ENCODE measurements around the gene AUH. TPM values are rescaled to one million over a fixed set of nuclear protein-coding genes. Genes with fewer than 3 reads are reported as not detected.

The AUH gene
- total and polyA plus RNA-seq, 10 of the 15 experiments (the other 5 are each of a cell fraction or from before 2014, with no cell fraction given): 1.7 to 7.3 (median 4.6) TPM

- TF ChIP-seq EGR1 (IDR thresholded peaks at IDR 0.05; ENCODE audit: borderline replicate concordance in 1 of 2, low read depth in 2 of 2, low read length in 2 of 2): no peak
- TF ChIP-seq ESRRA (IDR thresholded peaks at IDR 0.05; ENCODE audit: low read length): no peak
- TF ChIP-seq EZH2 (IDR thresholded peaks at IDR 0.05; ENCODE audit: borderline replicate concordance, control insufficient read depth, low read depth, low read length): no peak
- TF ChIP-seq STAT3 (IDR thresholded peaks at IDR 0.05; ENCODE audit: low read depth, low read length): no peak
- no peak for TF ChIP-seq RB1 (IDR thresholded peaks at IDR 0.05; ENCODE audit: borderline replicate concordance)
- TF ChIP-seq HDAC2 (IDR thresholded peaks at IDR 0.05): no peak
- no peak for TF ChIP-seq NFYB (IDR thresholded peaks at IDR 0.05; ENCODE audit: insufficient read depth, low read depth, low read length)
- TF ChIP-seq KDM1A (IDR thresholded peaks at IDR 0.05; ENCODE audit: borderline replicate concordance): no peak
These were observed 69.9 kb downstream of the AUH start (continued) for GRCh38 chr9:91291866-91292265.

DNA sequence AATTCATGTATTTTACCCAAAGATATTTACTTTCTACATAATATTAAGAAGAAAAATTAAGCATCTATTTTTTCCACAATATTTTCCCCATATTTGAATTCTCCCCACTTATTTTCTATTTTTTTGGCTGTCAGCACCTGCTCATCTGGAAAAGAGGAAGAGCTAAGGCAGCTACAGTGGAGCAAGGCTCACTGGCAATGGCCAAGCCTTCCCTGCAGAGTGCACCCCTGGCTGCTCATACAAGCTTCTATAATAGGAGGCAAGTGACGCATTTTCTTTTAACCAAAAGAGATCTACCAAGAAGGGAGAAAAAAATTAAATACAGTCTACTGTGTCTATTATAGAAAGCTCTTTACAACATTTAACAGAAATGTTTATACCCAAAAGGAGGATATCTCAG lies 72.5 kb downstream of the AUH start:
- no peak overlapping the region for H3K9ac ChIP-seq (ENCODE audit: control insufficient read depth, insufficient read depth, low read length)
- no peaks in the 10 kb centered on the region; a peak in 1 of 4 replicates for H3K36me3 ChIP-seq (ENCODE audit: control insufficient read depth in 2 of 2, insufficient read depth in 2 of 2, low read length in 1 of 2)
- intact Hi-C loops (cut with micrococcal nuclease; ENCODE audit: unreplicated experiment): no loop called here
- POLR2A ChIA-PET: no interaction called here
- SMC1A ChIA-PET (ENCODE audit: uncharacterized antibody, unreplicated experiment): interaction anchor here (0.9 to 1.8 kb wide), 3 partner anchors 10 to 137 kb away, joined by 3 to 4 read pairs (median 3); no protein-coding TSS in a partner anchor
- CTCF ChIA-PET: interaction anchor here (0.7 to 1.1 kb wide), 2 partner anchors 55 to 137 kb away, joined by 3 to 4 read pairs; no protein-coding TSS in a partner anchor
- WGBS (ENCODE audit: insufficient coverage, insufficient replicate concordance, low lambda C conversion rate, missing lambda C conversion rate): 100% methylated on average over 1 of the region's 1 CpG
- DNase-seq (ENCODE audit: low read depth, low spot score): no peak
- H4K20me1 ChIP-seq (ENCODE audit: control insufficient read depth, insufficient read depth): no peaks in the 10 kb centered on the region
- RAD21 ChIA-PET (ENCODE audit: unreplicated experiment): interaction anchor here (1.5 kb wide), 1 partner anchor 137 kb away, joined by 5 read pairs; no protein-coding TSS in a partner anchor
- no TSS peak for BruUV-seq (replicated peaks)
- H3K79me2 ChIP-seq (ENCODE audit: control insufficient read depth, insufficient read depth, low read length): no peaks in the 10 kb centered on the region
- H3K9me3 ChIP-seq (replicated peaks; ENCODE audit: control insufficient read depth, insufficient read depth, low read length): no peaks in the 10 kb centered on the region
- ATAC-seq: no peak
- no peaks in the 10 kb centered on the region for H3K27me3 ChIP-seq (replicated peaks in 1 of 2; ENCODE audit: control insufficient read depth in 2 of 2, insufficient read depth in 2 of 2, low read length in 1 of 2)
- in situ Hi-C loops (cut with MboI): no loop called here
- no peak overlapping the region for H3K4me3 ChIP-seq
- no peak for FAIRE-seq
- H3K4me1 ChIP-seq (ENCODE audit: control insufficient read depth, insufficient read depth, low read length): no peaks in the 10 kb centered on the region
- H3K4me2 ChIP-seq (ENCODE audit: control insufficient read depth, insufficient read depth): no peak overlapping the region
- no peak overlapping the region for H2AFZ ChIP-seq (ENCODE audit: control insufficient read depth, low read depth, low read length)
- H3K27ac ChIP-seq (ENCODE audit: control insufficient read depth, insufficient read depth): no peak overlapping the region
- TF ChIP-seq, protein P1, sequence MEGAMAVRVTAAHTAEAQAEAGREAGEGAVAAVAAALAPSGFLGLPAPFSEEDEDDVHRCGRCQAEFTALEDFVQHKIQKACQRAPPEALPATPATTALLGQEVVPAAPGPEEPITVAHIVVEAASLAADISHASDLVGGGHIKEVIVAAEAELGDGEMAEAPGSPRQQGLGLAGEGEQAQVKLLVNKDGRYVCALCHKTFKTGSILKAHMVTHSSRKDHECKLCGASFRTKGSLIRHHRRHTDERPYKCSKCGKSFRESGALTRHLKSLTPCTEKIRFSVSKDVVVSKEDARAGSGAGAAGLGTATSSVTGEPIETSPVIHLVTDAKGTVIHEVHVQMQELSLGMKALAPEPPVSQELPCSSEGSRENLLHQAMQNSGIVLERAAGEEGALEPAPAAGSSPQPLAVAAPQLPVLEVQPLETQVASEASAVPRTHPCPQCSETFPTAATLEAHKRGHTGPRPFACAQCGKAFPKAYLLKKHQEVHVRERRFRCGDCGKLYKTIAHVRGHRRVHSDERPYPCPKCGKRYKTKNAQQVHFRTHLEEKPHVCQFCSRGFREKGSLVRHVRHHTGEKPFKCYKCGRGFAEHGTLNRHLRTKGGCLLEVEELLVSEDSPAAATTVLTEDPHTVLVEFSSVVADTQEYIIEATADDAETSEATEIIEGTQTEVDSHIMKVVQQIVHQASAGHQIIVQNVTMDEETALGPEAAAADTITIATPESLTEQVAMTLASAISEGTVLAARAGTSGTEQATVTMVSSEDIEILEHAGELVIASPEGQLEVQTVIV (IDR thresholded peaks at IDR 0.05; ENCODE audit: borderline replicate concordance, partially characterized antibody): no peak
- no peak for TF ChIP-seq CUX1 (IDR thresholded peaks at IDR 0.05; ENCODE audit: insufficient replicate concordance, low read depth, low read length)
- TF ChIP-seq KLF5 (IDR thresholded peaks at IDR 0.05; ENCODE audit: partially characterized antibody): no peak
- no peak for TF ChIP-seq USF2 (IDR thresholded peaks at IDR 0.05; ENCODE audit: borderline replicate concordance, low read depth, low read length)
- no peak for TF ChIP-seq YBX1 (IDR thresholded peaks at IDR 0.05)
- no peak for TF ChIP-seq BMI1 (IDR thresholded peaks at IDR 0.05; ENCODE audit: borderline replicate concordance)
- no peak for TF ChIP-seq MXI1 (IDR thresholded peaks at IDR 0.05; ENCODE audit: low read depth, low read length)
- TF ChIP-seq EZH2 (IDR thresholded peaks at IDR 0.05; ENCODE audit: borderline replicate concordance, control insufficient read depth, low read depth, low read length): no peak
